Stimulated activated CD4-positive, alpha-beta T cell treated with anti-CD3 and anti-CD28 coated beads, TNF-alpha, amount 100 ng/mL, for 48 hours (primary cell): Measurements from ENCODE around the gene NRXN2.

Experiments
- DNase-seq, 3 donors: peaks; one replicate each; pipeline ENCODE4 v3.0.0-alpha.2; 2020; ENCODE audit warnings: low read depth in 3 of 3

NRXN2 gene

GRCh38 chr11:64628596-64628995 lies 94.4 kb downstream of the NRXN2 start:
- no peak for DNase-seq

GRCh38 chr11:64627371-64627770 lies 95.6 kb downstream of the NRXN2 start:
- no peak for DNase-seq

DNA sequence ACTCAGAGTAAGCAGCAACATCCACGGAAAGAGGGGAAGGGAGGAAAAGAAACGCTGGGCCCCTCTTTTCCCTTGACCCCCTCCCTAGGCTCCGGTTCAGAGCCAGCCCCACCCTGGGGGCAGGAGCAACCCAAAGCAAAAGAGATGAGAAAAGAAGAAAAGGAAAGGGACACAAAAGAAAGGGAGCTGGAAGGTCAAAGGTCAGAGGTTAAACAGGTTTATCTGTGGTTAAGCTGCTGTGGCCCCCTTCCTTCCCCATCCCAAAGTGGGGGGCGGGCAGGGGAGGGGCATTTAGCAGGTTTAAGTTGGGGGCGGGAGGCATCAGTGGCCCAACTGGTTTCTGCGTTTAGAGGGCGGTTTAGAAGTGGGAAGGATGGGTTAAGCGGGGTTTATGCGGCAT lies 96.4 kb downstream of the NRXN2 start:
- DNase-seq = no peak

DNA sequence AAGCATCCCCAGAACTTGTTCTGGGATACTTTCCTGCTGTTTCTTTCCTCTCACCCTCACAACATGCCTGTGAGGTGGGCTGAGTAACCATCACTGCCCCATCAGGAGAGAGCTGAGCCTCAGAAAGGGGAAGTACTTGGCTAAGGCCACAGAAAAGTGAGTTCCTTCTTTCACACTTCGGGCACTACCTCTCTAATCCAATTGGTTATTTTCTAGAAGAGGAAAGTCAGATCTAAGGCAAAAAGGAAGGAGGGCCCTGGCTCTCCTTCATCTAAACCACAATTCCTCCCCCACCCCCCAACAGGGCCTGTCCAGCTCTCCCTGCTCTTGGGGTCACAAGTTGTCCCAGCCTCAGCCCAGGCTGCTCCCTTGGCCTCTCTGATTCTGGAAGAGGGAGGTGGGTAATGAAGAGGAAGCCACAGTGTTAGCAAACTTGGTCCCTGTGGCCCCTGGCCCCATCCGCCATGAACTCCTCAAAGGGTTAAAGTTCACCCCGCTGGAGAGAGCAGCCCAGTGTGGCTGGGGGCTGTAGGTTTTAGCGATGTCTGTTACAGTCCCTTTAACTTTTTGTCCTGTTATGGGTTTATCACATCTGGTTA lies 98.0 kb downstream of the NRXN2 start:
- no peak for DNase-seq

DNA sequence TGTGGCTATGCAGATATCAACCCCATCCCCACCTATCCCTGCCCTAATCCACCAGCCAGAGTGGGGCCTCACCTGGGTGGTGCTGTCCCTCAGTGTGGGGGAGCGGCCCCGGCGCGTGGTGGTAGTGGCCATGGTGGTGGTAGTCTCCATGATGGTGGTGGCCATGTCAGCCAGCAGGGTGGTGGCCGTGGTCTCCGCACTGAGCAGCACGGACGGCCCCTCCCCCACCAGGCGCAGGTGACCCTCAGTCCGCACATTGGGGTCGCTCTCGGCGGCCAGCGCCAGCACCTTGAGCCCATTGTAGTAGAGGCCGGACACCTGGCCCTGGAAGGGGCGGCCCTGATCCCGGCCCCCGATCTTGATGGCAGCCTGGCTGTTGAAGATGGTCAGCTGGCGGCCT lies 100.3 kb downstream of the NRXN2 start:
- no peak for DNase-seq

DNA sequence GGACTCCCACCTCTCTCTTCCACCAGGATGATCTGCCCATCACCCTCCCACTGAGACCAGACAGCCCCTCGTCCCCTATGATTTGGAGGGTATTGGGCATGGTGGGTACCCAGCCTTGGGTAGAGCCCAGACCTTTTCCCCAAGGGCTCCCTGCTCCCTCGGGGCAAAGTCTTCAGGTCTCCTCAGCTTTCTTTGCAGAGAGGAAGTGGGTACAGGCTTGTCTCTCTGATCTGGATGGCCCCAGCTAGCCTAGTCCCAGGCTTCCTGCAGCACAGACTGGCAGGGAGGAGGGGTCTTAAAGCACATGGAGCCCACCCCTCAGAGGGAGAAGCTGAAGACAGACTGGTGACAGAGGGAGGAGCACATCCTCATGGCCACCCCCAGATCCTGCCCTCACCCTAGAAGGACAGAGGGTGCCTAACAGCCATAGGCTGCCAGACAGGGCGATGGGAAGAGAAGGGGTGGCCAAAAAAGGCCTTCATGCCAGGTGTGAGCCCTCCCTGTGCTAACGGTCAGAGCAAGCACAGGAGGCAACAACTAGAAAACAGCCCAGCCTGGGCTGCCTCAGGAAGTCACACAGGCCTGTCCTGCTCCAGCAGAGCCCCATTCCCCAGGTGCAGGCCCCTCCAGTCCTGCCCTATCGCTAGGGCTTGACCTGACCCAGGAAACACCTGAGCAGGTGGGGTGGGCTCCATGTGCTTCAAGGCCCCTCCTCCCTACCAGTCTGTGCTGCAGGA lies 101.5 kb downstream of the NRXN2 start:
- DNase-seq = no peak

DNA sequence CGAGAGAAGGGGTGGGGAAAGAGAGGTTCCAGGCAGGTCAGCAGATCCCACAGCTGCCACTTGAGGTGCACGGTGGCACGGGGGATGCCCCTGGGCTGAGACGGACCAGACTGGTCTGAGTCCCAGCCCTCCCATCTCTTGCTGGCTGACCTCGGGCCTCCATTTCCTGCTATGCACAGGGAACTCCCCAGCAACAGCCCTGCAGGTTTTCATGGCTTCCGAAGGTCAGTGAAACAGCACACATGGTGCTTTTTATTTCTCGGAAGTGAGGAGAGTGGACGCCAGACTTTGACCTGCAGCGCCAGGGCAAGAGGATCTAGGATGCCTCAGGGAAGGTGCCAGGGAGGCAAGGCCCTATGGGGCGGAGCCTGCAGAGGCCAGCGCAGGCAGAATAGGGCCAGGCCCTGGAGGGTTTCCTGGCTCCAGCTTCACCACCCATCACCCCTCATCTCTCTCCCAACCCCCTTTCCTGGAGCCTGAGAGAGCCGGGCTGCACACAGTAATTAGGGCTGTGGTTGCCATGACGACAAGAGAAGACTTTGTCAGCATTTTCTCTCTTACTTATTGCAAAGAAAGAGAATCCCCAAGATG lies 102.5 kb downstream of the NRXN2 start:
- no peak for DNase-seq

DNA sequence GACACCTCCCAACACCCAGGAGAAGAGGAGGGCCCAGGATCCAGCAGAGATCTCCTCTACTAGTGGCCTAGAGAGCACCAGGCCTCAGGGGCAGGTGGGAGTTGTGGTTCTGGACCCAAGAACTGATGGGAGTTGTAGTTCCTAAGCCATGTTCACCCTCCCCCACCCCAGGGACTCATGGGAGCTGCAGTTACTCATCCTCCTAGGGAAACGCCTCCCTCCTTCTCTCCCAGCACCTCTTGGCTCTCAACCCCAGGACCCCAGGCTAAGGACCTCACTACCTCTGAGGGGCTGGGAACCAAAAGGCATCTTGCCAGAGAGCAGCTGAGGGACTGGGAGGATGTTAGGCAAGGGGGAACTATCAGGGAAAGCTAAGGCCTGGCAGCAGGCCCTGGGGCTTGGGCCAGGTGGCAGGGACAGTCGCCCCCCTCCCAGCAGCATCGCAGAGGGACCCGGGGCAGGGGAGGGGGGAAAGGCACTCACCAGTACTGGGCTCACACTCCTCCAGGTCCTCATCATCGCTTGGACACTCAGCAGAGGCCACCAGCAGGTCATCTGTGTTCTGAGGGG lies 103.1 kb downstream of the NRXN2 start:
- DNase-seq = peak in 1 of 3 donors; percentile 21

DNA sequence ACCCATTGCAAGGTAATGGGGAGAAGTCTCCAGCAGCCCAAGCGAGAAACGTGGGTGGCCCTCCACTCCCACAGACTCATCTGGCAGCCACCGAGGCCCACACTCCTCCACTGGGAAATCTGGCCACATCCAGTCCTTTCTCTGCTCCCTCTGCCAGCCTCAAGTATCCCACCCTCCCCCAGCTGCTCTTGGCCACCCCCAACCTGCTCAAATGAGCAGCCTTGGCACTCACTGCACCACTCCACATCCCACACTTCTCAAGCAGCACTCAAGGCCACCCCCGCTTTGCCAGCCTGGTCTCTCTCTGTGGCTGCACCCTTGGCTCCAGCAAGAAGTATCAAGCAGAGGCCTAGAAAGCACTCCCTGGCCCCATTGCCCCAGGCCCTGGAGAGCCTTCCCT lies 103.8 kb downstream of the NRXN2 start:
- no peak for DNase-seq

- no peak for DNase-seq
Observed at GRCh38 chr11:64616817-64617216, 106.2 kb downstream of the NRXN2 start.

- no peak for DNase-seq
Observed at GRCh38 chr11:64614917-64615316, 108.1 kb downstream of the NRXN2 start.

- DNase-seq = no peak
Observed at GRCh38 chr11:64613648-64614047, 109.3 kb downstream of the NRXN2 start.

GRCh38 chr11:64611869-64612646 lies 110.9 kb downstream of the NRXN2 start:
- DNase-seq = no peak

DNA sequence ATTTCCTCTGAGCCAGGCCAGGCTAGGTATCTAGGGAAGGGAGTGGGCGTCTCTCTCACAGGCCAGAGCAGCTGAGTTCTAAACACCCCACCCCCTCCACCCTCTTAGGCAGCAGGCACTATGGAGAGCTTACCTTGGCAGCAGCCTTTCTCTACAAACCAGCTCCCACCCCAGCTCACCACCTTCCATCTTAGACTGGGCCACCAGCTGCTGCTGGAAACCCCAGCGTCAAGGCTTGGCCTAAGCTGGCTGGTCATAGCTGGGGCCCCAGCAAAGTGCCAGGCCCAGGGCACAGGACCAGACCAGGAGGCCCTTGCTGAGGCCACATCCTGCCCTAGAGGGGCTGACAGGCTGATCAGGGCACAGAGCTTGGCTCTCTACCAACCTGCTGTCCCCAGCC lies 111.8 kb downstream of the NRXN2 start:
- no peak for DNase-seq

DNA sequence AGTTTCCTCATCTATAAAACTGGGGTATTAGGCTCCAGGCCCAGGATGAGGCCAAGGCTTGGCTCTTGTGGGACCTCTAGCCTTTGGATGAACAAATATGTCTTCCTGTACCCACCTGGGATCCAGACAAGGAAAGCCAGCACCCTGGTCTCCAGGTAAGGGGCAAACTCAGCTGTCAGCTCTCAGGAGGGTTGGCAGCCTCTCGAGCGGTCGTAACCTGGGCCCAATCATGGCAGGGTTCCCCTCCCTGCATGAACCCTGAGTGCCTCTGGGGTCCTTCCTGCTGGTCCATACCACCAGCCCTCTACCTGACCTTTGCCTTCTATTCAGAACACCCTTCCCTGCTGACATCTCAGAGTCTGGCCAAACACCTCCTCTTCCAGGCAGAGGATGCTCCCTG lies 112.4 kb downstream of the NRXN2 start:
- DNase-seq = no peak

GRCh38 chr11:64609436-64610047 lies 113.5 kb downstream of the NRXN2 start:
- DNase-seq = no peak

DNA sequence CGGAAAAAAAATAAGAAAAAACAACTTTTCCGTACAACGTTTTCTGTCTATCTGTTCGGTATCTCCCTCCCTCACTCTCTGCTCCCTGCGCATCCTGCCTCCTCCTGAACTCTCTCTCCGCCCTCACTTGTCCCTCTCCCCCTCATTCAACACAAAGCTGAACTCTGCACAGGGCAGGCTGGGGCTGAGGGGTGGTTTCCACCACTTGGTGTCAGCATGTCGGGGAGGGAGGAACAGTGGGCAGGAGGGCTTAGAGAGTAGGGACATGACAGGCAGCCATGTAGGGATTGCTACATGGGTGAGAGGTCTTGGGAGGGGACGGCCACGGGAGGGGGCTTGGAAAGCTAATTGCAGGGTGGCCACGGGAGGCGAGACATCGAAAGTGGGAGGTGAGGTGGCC lies 114.4 kb downstream of the NRXN2 start:
- DNase-seq = no peak

DNA sequence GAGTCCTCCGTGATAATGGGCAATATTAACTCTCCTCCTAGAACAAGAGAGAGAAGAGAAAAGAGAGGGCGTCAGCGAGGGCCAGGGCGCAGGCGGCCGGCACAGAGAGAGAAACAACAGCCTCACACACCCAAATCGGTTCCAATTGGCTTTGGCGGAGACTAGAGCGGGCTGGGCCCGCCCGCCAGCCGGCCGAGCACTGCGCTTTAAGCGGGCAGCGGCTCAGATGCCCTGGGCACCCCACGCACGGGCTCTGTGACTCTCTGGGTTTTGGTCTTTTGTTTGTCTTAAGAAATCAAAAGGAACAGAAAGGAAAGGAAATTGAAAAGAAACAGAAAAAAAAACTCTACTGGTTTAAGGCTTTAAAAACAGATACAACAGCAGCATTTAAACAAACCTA lies 115.0 kb downstream of the NRXN2 start:
- no peak for DNase-seq

- DNase-seq = no peak
Observed at GRCh38 chr11:64607381-64607985, 115.5 kb downstream of the NRXN2 start.

DNA sequence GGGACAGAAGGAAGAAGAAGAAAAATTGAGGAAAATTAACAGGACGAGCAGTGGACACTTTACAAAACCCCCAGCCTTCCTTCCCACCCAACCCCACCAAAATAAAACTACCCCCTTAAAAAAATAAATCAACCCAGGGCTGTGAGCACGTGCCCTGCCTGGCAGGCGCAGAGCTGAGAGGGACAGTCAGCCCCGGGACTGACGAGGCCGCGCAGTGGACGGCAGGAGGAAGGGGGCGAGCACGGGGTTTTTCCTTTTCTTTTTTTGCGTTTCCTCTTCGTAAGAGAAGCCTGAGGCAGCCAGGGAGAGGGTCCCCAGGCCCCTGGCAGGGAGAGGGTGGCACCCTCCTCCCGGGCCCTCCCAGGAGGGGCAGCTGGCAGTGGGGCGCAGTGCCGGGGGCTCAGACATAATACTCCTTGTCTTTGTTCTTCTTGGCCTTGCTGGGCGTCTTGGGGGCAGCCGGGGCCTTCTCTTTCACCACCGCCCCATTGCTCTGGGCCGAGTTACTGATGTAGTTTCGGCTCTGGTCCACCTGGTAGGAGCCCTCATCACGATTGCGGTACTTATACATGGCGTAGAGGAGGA lies 116.1 kb downstream of the NRXN2 start:
- no peak for DNase-seq
